ENCODE data around the gene NUB1. TPM values are rescaled to one million over a fixed set of nuclear protein-coding genes. Genes with fewer than 3 reads are reported as not detected.

The NUB1 gene
- total RNA-seq, 1 donor from 2014 or later = 47.5 TPM

DNA sequence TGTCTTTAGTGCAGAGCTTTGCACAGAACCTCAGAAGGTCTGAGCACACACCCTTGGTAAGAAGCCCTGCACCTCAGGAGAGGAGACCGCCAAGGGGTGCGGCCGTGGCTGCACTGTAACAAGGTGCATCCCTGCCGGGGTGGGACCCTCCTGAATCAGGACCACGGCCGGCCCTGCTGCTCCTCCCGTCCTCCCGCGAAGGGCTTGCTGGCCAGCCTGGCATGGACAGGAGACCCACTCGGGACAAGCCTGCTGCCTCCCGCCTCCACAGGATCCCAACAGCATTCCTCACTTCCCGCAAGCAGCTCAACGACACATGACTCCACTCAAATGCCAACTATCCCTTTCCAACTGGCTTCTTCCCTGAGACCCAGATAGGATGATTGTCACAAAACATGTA, 55.4 kb downstream of the NUB1 start:
- H3K4me1 Mint-ChIP-seq = peaks cover 22% of the 10 kb centered on the region
- peaks cover 5% of the 10 kb centered on the region for H3K27me3 Mint-ChIP-seq
- no peaks in the 10 kb centered on the region for H3K36me3 Mint-ChIP-seq (ENCODE audit: low read depth)
- no peak overlapping the region for H3K27ac Mint-ChIP-seq
- no peak overlapping the region for H3K4me3 Mint-ChIP-seq
- H3K9me3 Mint-ChIP-seq = no peaks in the 10 kb centered on the region
- ATAC-seq (ENCODE audit: low read depth) (no peak), DNase-seq (no peak)
- intact Hi-C loops (cut with micrococcal nuclease) = no loop called here
- POLR2A ChIA-PET = no interaction called here
- CTCF ChIA-PET = no interaction called here
- TF ChIP-seq, protein P1, sequence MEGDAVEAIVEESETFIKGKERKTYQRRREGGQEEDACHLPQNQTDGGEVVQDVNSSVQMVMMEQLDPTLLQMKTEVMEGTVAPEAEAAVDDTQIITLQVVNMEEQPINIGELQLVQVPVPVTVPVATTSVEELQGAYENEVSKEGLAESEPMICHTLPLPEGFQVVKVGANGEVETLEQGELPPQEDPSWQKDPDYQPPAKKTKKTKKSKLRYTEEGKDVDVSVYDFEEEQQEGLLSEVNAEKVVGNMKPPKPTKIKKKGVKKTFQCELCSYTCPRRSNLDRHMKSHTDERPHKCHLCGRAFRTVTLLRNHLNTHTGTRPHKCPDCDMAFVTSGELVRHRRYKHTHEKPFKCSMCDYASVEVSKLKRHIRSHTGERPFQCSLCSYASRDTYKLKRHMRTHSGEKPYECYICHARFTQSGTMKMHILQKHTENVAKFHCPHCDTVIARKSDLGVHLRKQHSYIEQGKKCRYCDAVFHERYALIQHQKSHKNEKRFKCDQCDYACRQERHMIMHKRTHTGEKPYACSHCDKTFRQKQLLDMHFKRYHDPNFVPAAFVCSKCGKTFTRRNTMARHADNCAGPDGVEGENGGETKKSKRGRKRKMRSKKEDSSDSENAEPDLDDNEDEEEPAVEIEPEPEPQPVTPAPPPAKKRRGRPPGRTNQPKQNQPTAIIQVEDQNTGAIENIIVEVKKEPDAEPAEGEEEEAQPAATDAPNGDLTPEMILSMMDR (IDR thresholded peaks at IDR 0.05) = no peak

DNA sequence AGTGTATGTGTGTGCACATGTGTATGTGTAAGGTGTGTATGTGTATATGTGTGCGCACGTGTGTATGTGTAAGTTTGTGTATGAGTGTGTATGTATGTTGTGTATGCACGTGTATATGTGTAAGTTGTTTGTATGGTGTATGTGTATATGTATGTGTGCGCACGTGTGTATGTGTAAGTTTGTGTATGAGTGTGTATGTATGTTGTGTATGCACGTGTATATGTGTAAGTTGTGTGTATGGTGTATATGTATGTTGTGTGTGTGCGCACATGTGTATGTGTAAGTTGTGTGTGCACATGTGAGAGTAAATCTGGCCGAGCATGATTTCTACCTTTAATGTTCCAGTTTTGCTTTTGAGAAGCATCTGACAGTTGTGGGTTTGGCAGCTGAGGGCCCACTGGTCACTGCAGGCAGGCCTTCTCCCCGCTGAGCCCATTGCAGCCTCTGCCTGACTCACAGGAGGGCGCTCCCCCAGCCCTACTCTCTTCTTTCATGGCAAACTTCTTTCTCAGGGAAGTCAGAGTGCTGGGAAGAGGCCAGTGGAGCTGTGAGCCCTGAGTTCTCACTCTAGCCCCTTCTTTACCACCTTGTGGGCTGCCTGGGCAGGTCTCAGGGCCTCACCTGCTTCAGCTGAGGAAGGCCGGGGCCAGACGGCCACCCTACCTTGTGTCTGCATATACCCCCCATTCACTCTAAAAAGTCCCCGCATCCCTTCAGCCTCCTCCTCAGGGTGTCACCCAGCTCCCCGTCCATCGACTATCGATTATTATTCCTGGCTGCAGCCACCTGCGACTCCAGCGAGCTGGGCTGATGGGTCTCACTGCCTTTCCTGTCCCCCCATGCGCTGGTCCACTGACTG, 57.1 kb downstream of the NUB1 start:
- TF ChIP-seq, protein P1 (IDR thresholded peaks at IDR 0.05) = no peak
- Mint-ChIP-seq H3K4me3 (no peak overlapping the region), H3K4me1 (peaks cover 22% of the 10 kb centered on the region), H3K36me3 (ENCODE audit: low read depth) (no peaks in the 10 kb centered on the region), H3K27me3 (no peaks in the 10 kb centered on the region), H3K9me3 (no peaks in the 10 kb centered on the region), H3K27ac (no peak overlapping the region)
- POLR2A ChIA-PET = interaction anchor here (0.6 kb wide), 1 partner anchor 121 kb away, joined by 6 read pairs; no protein-coding TSS in a partner anchor
- intact Hi-C loops (cut with micrococcal nuclease) = no loop called here
- ATAC-seq (ENCODE audit: low read depth) = no peak
- DNase-seq = no peak
- CTCF ChIA-PET = interaction anchor here (1.3 kb wide), 1 partner anchor 30 kb away, joined by 4 read pairs; no protein-coding TSS in a partner anchor

DNA sequence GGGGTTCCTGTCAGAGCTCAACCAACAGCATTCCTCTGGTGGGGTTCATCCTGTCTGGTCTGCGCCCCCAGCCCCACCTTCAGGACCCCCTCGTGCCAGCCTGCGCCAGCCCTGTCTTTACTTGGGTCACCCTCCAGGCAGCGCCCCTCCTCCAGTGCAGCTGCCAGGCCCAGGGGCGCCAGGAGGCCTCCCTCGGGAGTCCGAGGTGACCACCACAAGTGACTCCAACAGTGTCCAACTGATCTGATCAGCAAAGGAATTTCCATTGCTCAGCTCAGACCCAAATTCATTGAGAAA, 57.6 kb downstream of the NUB1 start:
- no peaks in the 10 kb centered on the region for H3K27me3 Mint-ChIP-seq
- H3K9me3 Mint-ChIP-seq = no peaks in the 10 kb centered on the region
- intact Hi-C loops (cut with micrococcal nuclease) = no loop called here
- no peak overlapping the region for H3K4me3 Mint-ChIP-seq
- ChIA-PET POLR2A (no interaction called here), CTCF (interaction anchor here (1.3 kb wide), 1 partner anchor 31 kb away, joined by 4 read pairs; no protein-coding TSS in a partner anchor)
- ATAC-seq (ENCODE audit: low read depth) = no peak
- TF ChIP-seq, protein P1 (IDR thresholded peaks at IDR 0.05) = no peak
- no peaks in the 10 kb centered on the region for H3K36me3 Mint-ChIP-seq (ENCODE audit: low read depth)
- H3K4me1 Mint-ChIP-seq = peaks cover 26% of the 10 kb centered on the region
- no peak for DNase-seq
- H3K27ac Mint-ChIP-seq = no peak overlapping the region

DNA sequence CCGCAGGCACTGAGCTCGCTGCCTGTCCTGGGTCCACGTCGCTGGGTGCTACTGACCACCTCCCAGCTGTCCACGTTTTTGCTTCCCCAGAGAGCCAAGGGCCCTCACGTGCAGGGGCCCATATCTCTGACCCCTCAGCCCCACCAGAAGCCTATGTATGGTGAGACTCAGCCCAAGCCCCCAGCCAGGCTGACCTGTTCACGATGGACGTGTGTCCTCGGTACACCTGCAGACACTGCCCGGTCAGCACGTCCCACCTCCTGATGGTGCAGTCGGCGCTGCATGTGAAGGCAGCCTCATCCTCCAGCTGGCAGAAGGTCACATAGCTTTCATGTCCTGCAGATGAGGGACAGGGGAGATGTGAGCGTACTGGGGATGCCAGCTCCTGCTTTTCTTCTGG, 58.3 kb downstream of the NUB1 start:
- Mint-ChIP-seq H3K4me1 (peaks cover 26% of the 10 kb centered on the region), H3K4me3 (no peak overlapping the region), H3K27ac (peak overlapping the region; percentile 24), H3K36me3 (ENCODE audit: low read depth) (no peaks in the 10 kb centered on the region), H3K9me3 (no peaks in the 10 kb centered on the region), H3K27me3 (no peaks in the 10 kb centered on the region)
- intact Hi-C loops (cut with micrococcal nuclease) = loop anchor here (1.0 to 2.0 kb wide), 5 partner anchors 19 to 71 kb away; no protein-coding TSS in a partner anchor
- TF ChIP-seq, protein P1 (IDR thresholded peaks at IDR 0.05) = no peak
- ATAC-seq (ENCODE audit: low read depth) (no peak), DNase-seq (no peak)
- ChIA-PET CTCF (interaction anchor here (1.3 kb wide), 1 partner anchor 31 kb away, joined by 4 read pairs; no protein-coding TSS in a partner anchor), POLR2A (interaction anchor here (1.5 kb wide), 1 partner anchor 18 kb away, joined by 3 read pairs; no protein-coding TSS in a partner anchor)

DNA sequence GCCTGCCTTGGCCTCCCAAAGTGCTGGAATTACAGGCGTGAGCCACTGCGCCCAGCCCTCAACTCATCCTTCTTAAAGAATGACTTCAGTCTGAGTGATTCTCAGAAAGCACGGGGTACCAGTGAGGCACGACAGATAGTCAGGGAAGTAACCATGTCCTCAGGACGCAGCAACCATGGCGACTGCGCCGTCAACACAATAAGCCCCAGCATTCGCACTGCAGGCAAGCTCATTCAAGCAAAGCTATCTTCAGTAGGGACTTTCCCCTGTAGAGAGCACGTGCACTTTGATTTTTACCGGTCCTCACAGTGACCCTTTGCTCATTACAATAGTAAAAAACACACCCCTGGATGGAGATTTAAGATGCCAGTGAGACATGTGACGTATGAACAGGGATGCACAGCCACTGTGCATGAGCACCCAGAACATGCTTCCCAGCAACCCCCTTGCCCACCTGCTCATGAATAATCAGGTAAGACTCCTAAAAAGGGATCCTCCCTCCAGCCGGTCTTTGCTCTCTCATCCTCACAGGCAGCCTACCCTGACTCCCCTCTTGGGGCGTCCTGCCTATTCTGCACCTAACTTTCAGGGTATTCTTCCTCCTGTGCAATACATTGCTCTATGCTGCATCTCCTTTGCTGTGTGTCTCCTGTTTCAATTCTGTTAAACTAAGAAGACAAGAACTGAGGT, 59.2 kb downstream of the NUB1 start:
- H3K4me1 Mint-ChIP-seq = peaks cover 26% of the 10 kb centered on the region
- H3K27ac Mint-ChIP-seq = peak overlapping the region; percentile 81
- peak; percentile 96 for ATAC-seq (ENCODE audit: low read depth)

More for the DNA sequence above, 59.2 kb downstream of the NUB1 start:
- Mint-ChIP-seq H3K27me3 (no peaks in the 10 kb centered on the region), H3K36me3 (ENCODE audit: low read depth) (no peaks in the 10 kb centered on the region), H3K9me3 (no peaks in the 10 kb centered on the region), H3K4me3 (peak overlapping the region; percentile 36)
- TF ChIP-seq, protein P1 (IDR thresholded peaks at IDR 0.05) = no peak
- peak; percentile 55 for DNase-seq
- ChIA-PET CTCF (interaction anchor here (0.7 kb wide), 1 partner anchor 33 kb away, joined by 3 read pairs; no protein-coding TSS in a partner anchor), POLR2A (interaction anchor here (1.5 kb wide), 1 partner anchor 19 kb away, joined by 3 read pairs; no protein-coding TSS in a partner anchor)
- intact Hi-C loops (cut with micrococcal nuclease) = loop anchor here (1.0 to 2.0 kb wide), 5 partner anchors 19 to 70 kb away; no protein-coding TSS in a partner anchor
